H9 (cell line): ENCODE data around the gene IRX4. TPM values are rescaled to one million over a fixed set of nuclear protein-coding genes. Genes with fewer than 3 reads are reported as not detected.

ENCODE experiments used
- DNase-seq: peaks from one replicate; pipeline ENCODE4 v3.0.0-alpha.2; 2017
- H2AFZ ChIP-seq: one replicate; pipeline ENCODE4 v1.6.1; 2013; ENCODE audit warnings: mild to moderate bottlenecking, low read length, control low read depth, moderate library complexity
- H2AK5ac ChIP-seq: 2 replicates; pipeline ENCODE4 v1.6.1; 2013; ENCODE audit warnings: low read length, control low read depth, mixed read lengths; ENCODE audit not compliant: insufficient read length
- H2BK120ac ChIP-seq: one replicate; pipeline ENCODE4 v1.6.1; 2013; ENCODE audit warnings: low read depth, mild to moderate bottlenecking, low read length, control low read depth, inconsistent platforms; ENCODE audit not compliant: poor library complexity, severe bottlenecking
- H2BK12ac ChIP-seq: 2 replicates; pipeline ENCODE4 v1.6.1; 2013; ENCODE audit warnings: low read length, control low read depth, mixed read lengths, low read depth; ENCODE audit not compliant: insufficient read length
- H2BK15ac ChIP-seq: 2 replicates; pipeline ENCODE4 v1.6.1; 2013; ENCODE audit warnings: low read depth, low read length, control low read depth
- H2BK20ac ChIP-seq: one replicate; pipeline ENCODE4 v1.6.1; 2013; ENCODE audit warnings: low read depth, mild to moderate bottlenecking, low read length, control low read depth, inconsistent platforms; ENCODE audit not compliant: poor library complexity, severe bottlenecking
- H2BK5ac ChIP-seq: 2 replicates; pipeline ENCODE4 v1.6.1; 2013; ENCODE audit warnings: low read length, control low read depth, mixed read lengths; ENCODE audit not compliant: insufficient read length
- H3K14ac ChIP-seq: 2 replicates; pipeline ENCODE4 v1.6.1; 2013; ENCODE audit warnings: low read length, control low read depth; ENCODE audit not compliant: insufficient read depth
- H3K18ac ChIP-seq: 2 replicates; pipeline ENCODE4 v1.6.1; 2013; ENCODE audit warnings: low read depth, mild to moderate bottlenecking, mixed read lengths, low read length, control low read depth; ENCODE audit not compliant: insufficient read length
- H3K23ac ChIP-seq: 2 replicates; pipeline ENCODE4 v1.6.1; 2013; ENCODE audit warnings: low read length, control low read depth, mixed read lengths, low read depth; ENCODE audit not compliant: insufficient read length
- H3K23me2 ChIP-seq: 2 replicates; pipeline ENCODE4 v1.6.1; 2013; ENCODE audit warnings: low read depth, mild to moderate bottlenecking, mixed read lengths, low read length, control low read depth; ENCODE audit not compliant: insufficient read length, poor library complexity, severe bottlenecking
- H3K27ac ChIP-seq: 2 replicates; pipeline ENCODE4 v1.5.1; 2013; ENCODE audit warnings: low read length, control low read depth, mixed read lengths, low read depth; ENCODE audit not compliant: insufficient read length
- H3K27me3 ChIP-seq: 2 replicates; pipeline ENCODE4 v1.6.1; 2013; ENCODE audit warnings: low read length, control low read depth, inconsistent platforms; ENCODE audit not compliant: insufficient read depth
- H3K4ac ChIP-seq: 2 replicates; pipeline ENCODE4 v1.6.1; 2013; ENCODE audit warnings: low read depth, mild to moderate bottlenecking, control low read depth, inconsistent platforms, low read length, moderate library complexity
- H3K4me1 ChIP-seq: 2 replicates; pipeline ENCODE4 v1.6.1; 2013; ENCODE audit warnings: low read length, control low read depth, inconsistent platforms; ENCODE audit not compliant: insufficient read depth
- H3K4me2 ChIP-seq: 2 replicates; pipeline ENCODE4 v1.6.1; 2013; ENCODE audit warnings: low read length, control low read depth, mixed read lengths; ENCODE audit not compliant: insufficient read length, insufficient read depth
- H3K56ac ChIP-seq: 2 replicates; pipeline ENCODE4 v1.6.1; 2013; ENCODE audit warnings: low read depth, mild to moderate bottlenecking, mixed read lengths, low read length, control low read depth; ENCODE audit not compliant: insufficient read length
- H3K79me1 ChIP-seq: 2 replicates; pipeline ENCODE4 v1.6.1; 2013; ENCODE audit warnings: low read depth, mild to moderate bottlenecking, moderate library complexity, low read length, control low read depth, inconsistent platforms; ENCODE audit not compliant: insufficient read depth, poor library complexity, severe bottlenecking
- H3K79me2 ChIP-seq: 2 replicates; pipeline ENCODE4 v1.6.1; 2013; ENCODE audit warnings: low read length, control low read depth, inconsistent platforms; ENCODE audit not compliant: insufficient read depth
- H3K9ac ChIP-seq: 2 replicates; pipeline ENCODE4 v1.6.1; 2013; ENCODE audit warnings: low read length, control low read depth, mixed read lengths; ENCODE audit not compliant: insufficient read length; ENCODE audit errors: extremely low read depth
- H3K9me3 ChIP-seq: one replicate; pipeline ENCODE4 v1.6.1; 2013; ENCODE audit warnings: low read depth, low read length, inconsistent platforms; ENCODE audit not compliant: control insufficient read depth
- H3T11ph ChIP-seq: one replicate; pipeline ENCODE4 v1.6.1; 2013; ENCODE audit warnings: mild to moderate bottlenecking, low read length, control low read depth, inconsistent platforms
- H4K20me1 ChIP-seq: one replicate; pipeline ENCODE4 v1.6.1; 2013; ENCODE audit not compliant: control insufficient read depth, insufficient read length, insufficient read depth
- H4K5ac ChIP-seq: 2 replicates; pipeline ENCODE4 v1.6.1; 2013; ENCODE audit warnings: low read depth, mild to moderate bottlenecking, mixed read lengths, low read length, control low read depth; ENCODE audit not compliant: insufficient read length
- H4K8ac ChIP-seq: replicated peaks from 2 replicates; pipeline ENCODE4 v1.6.1; 2013; ENCODE audit warnings: low read length, control low read depth, mixed read lengths, low read depth; ENCODE audit not compliant: insufficient read length
- H4K91ac ChIP-seq: 2 replicates; pipeline ENCODE4 v1.6.1; 2013; ENCODE audit warnings: low read depth, mild to moderate bottlenecking, moderate library complexity, mixed read lengths, low read length, control low read depth; ENCODE audit not compliant: insufficient read length
- H3K27ac Mint-ChIP-seq, 3 experiments: 2 replicates in 2 of 3; 3 replicates in 1 of 3; pipeline ENCODE4 v1.8.0; 2020 to 2021; ENCODE audit warnings: mixed read lengths in 3 of 3, mild to moderate bottlenecking in 1 of 3, moderate library complexity in 1 of 3
- H3K27me3 Mint-ChIP-seq: 2 replicates; pipeline ENCODE4 v1.8.0; 2021; ENCODE audit warnings: low read depth, mild to moderate bottlenecking, moderate library complexity, mixed read lengths
- H3K36me3 Mint-ChIP-seq, 3 experiments: 2 replicates in 2 of 3; 3 replicates in 1 of 3; pipeline ENCODE4 v1.8.0; 2020 to 2021; ENCODE audit warnings: low read depth in 3 of 3, mixed read lengths in 3 of 3; ENCODE audit not compliant: insufficient read depth in 1 of 3
- H3K4me1 Mint-ChIP-seq, 2 experiments: 2 replicates each; pipeline ENCODE4 v1.8.0; 2020; ENCODE audit warnings: mixed read lengths in 2 of 2
- H3K4me3 Mint-ChIP-seq, 2 experiments: 2 replicates in 1 of 2; 3 replicates in 1 of 2; pipeline ENCODE4 v1.8.0; 2020 to 2021; ENCODE audit warnings: mild to moderate bottlenecking in 2 of 2, mixed read lengths in 2 of 2, moderate library complexity in 1 of 2
- H3K9me3 Mint-ChIP-seq, 2 experiments: 2 replicates in 1 of 2; 3 replicates in 1 of 2; pipeline ENCODE4 v1.8.0; 2020; ENCODE audit warnings: mild to moderate bottlenecking in 2 of 2, mixed read lengths in 2 of 2, moderate library complexity in 1 of 2
- CTCF ChIP-seq: fragments of 200-600 bp; sonication (generic); conservative IDR thresholded peaks from 3 replicates; pipeline ENCODE4 v1.8.0; 2021; ENCODE audit warnings: antibody characterized with exemption, mild to moderate bottlenecking
- WGBS: extraction: QIAGEN DNeasy Blood & Tissue Kit; methylation state at CpG from one replicate; pipeline ENCODE4 v1.1.7; 2013; ENCODE audit warnings: missing lambda C conversion rate, low lambda C conversion rate, mixed read lengths; ENCODE audit not compliant: insufficient read length; ENCODE audit errors: extremely low coverage; 5-methylcytosine and 5-hydroxymethylcytosine counted together
- total RNA-seq: library from RNA; stranded (reverse); gene quantifications from 2 replicates; pipeline ENCODE4 v1.2.1, GENCODE V29; 2021

Gene IRX4
- total RNA-seq, 1 experiment from 2014 or later = 3.2 TPM

DNA sequence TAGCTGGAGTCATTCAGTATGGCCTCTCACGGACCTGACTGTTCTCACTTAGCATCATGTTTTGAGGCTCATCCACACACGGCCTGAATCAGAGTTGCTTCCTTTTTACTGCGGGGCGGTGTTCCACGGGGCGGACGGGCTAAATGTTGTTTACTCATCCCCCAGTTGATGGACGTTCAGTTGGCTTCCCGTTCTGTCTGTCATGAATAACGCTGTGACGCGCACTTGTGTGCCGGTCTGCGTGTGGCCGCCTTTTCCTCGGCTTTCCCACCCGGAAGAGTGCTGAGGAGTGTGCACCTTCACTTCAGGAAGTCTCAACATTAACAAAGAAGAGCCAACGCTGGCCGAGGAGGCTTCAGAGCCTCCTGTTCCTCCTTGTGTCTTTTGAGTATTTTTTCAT lies 39.0 kb upstream of the IRX4 start:
- Histone ChIP-seq H4K8ac (no peak overlapping the region), H3K79me2 (no peaks in the 10 kb centered on the region), H4K5ac (no peak overlapping the region), H3K4ac (no peak overlapping the region), H3K56ac (no peak overlapping the region), H2AFZ (no peak overlapping the region), H2BK15ac (no peak overlapping the region), H3K9ac (no peak overlapping the region), H2BK20ac (no peak overlapping the region), H4K20me1 (no peaks in the 10 kb centered on the region), H3K79me1 (no peaks in the 10 kb centered on the region), H3K27ac (no peak overlapping the region), H3K23ac (no peak overlapping the region), H3K4me1 (no peaks in the 10 kb centered on the region; the same call in 1 of the 2 replicates), H2AK5ac (no peak overlapping the region), H2BK5ac (no peak overlapping the region), H3K27me3 (no peaks in the 10 kb centered on the region), H2BK120ac (no peak overlapping the region), H3T11ph (no peak overlapping the region), H3K4me2 (no peak overlapping the region), H2BK12ac (no peak overlapping the region), H3K18ac (no peak overlapping the region), H4K91ac (no peak overlapping the region), H3K23me2 (no peaks in the 10 kb centered on the region), H3K14ac (no peak overlapping the region), H3K9me3 (no peaks in the 10 kb centered on the region)
- no CpG with 5 or more reads among the region's 19 CpGs for WGBS
- no peaks in the 10 kb centered on the region; a peak in 2 of 4 replicates for H3K4me1 Mint-ChIP-seq
- H3K27me3 Mint-ChIP-seq = peaks cover 15% of the 10 kb centered on the region
- no peak for DNase-seq
- H3K4me3 Mint-ChIP-seq = no peak overlapping the region
- H3K27ac Mint-ChIP-seq = no peak overlapping the region; a peak in 1 of 7 replicates
- H3K36me3 Mint-ChIP-seq = no peaks in the 10 kb centered on the region
- no peak for TF ChIP-seq CTCF
- H3K9me3 Mint-ChIP-seq = no peaks in the 10 kb centered on the region
